H9 (cell line): ENCODE measurements around the gene SYNGR2. TPM values are rescaled to one million over a fixed set of nuclear protein-coding genes. Genes with fewer than 3 reads are reported as not detected.

Experiments
- DNase-seq: peaks from one replicate; pipeline ENCODE4 v3.0.0-alpha.2; 2017
- H2AFZ ChIP-seq: one replicate; pipeline ENCODE4 v1.6.1; 2013; ENCODE audit warnings: mild to moderate bottlenecking, low read length, control low read depth, moderate library complexity
- H2AK5ac ChIP-seq: 2 replicates; pipeline ENCODE4 v1.6.1; 2013; ENCODE audit warnings: low read length, control low read depth, mixed read lengths; ENCODE audit not compliant: insufficient read length
- H2BK120ac ChIP-seq: one replicate; pipeline ENCODE4 v1.6.1; 2013; ENCODE audit warnings: low read depth, mild to moderate bottlenecking, low read length, control low read depth, inconsistent platforms; ENCODE audit not compliant: poor library complexity, severe bottlenecking
- H2BK12ac ChIP-seq: 2 replicates; pipeline ENCODE4 v1.6.1; 2013; ENCODE audit warnings: low read length, control low read depth, mixed read lengths, low read depth; ENCODE audit not compliant: insufficient read length
- H2BK15ac ChIP-seq: 2 replicates; pipeline ENCODE4 v1.6.1; 2013; ENCODE audit warnings: low read depth, low read length, control low read depth
- H2BK20ac ChIP-seq: one replicate; pipeline ENCODE4 v1.6.1; 2013; ENCODE audit warnings: low read depth, mild to moderate bottlenecking, low read length, control low read depth, inconsistent platforms; ENCODE audit not compliant: poor library complexity, severe bottlenecking
- H2BK5ac ChIP-seq: 2 replicates; pipeline ENCODE4 v1.6.1; 2013; ENCODE audit warnings: low read length, control low read depth, mixed read lengths; ENCODE audit not compliant: insufficient read length
- H3K14ac ChIP-seq: 2 replicates; pipeline ENCODE4 v1.6.1; 2013; ENCODE audit warnings: low read length, control low read depth; ENCODE audit not compliant: insufficient read depth
- H3K18ac ChIP-seq: 2 replicates; pipeline ENCODE4 v1.6.1; 2013; ENCODE audit warnings: low read depth, mild to moderate bottlenecking, mixed read lengths, low read length, control low read depth; ENCODE audit not compliant: insufficient read length
- H3K23ac ChIP-seq: 2 replicates; pipeline ENCODE4 v1.6.1; 2013; ENCODE audit warnings: low read length, control low read depth, mixed read lengths, low read depth; ENCODE audit not compliant: insufficient read length
- H3K23me2 ChIP-seq: 2 replicates; pipeline ENCODE4 v1.6.1; 2013; ENCODE audit warnings: low read depth, mild to moderate bottlenecking, mixed read lengths, low read length, control low read depth; ENCODE audit not compliant: insufficient read length, poor library complexity, severe bottlenecking
- H3K27ac ChIP-seq: 2 replicates; pipeline ENCODE4 v1.5.1; 2013; ENCODE audit warnings: low read length, control low read depth, mixed read lengths, low read depth; ENCODE audit not compliant: insufficient read length
- H3K27me3 ChIP-seq: 2 replicates; pipeline ENCODE4 v1.6.1; 2013; ENCODE audit warnings: low read length, control low read depth, inconsistent platforms; ENCODE audit not compliant: insufficient read depth
- H3K4ac ChIP-seq: 2 replicates; pipeline ENCODE4 v1.6.1; 2013; ENCODE audit warnings: low read depth, mild to moderate bottlenecking, control low read depth, inconsistent platforms, low read length, moderate library complexity
- H3K4me1 ChIP-seq: 2 replicates; pipeline ENCODE4 v1.6.1; 2013; ENCODE audit warnings: low read length, control low read depth, inconsistent platforms; ENCODE audit not compliant: insufficient read depth
- H3K4me2 ChIP-seq: 2 replicates; pipeline ENCODE4 v1.6.1; 2013; ENCODE audit warnings: low read length, control low read depth, mixed read lengths; ENCODE audit not compliant: insufficient read length, insufficient read depth
- H3K56ac ChIP-seq: 2 replicates; pipeline ENCODE4 v1.6.1; 2013; ENCODE audit warnings: low read depth, mild to moderate bottlenecking, mixed read lengths, low read length, control low read depth; ENCODE audit not compliant: insufficient read length
- H3K79me1 ChIP-seq: 2 replicates; pipeline ENCODE4 v1.6.1; 2013; ENCODE audit warnings: low read depth, mild to moderate bottlenecking, moderate library complexity, low read length, control low read depth, inconsistent platforms; ENCODE audit not compliant: insufficient read depth, poor library complexity, severe bottlenecking
- H3K79me2 ChIP-seq: 2 replicates; pipeline ENCODE4 v1.6.1; 2013; ENCODE audit warnings: low read length, control low read depth, inconsistent platforms; ENCODE audit not compliant: insufficient read depth
- H3K9ac ChIP-seq: 2 replicates; pipeline ENCODE4 v1.6.1; 2013; ENCODE audit warnings: low read length, control low read depth, mixed read lengths; ENCODE audit not compliant: insufficient read length; ENCODE audit errors: extremely low read depth
- H3K9me3 ChIP-seq: one replicate; pipeline ENCODE4 v1.6.1; 2013; ENCODE audit warnings: low read depth, low read length, inconsistent platforms; ENCODE audit not compliant: control insufficient read depth
- H3T11ph ChIP-seq: one replicate; pipeline ENCODE4 v1.6.1; 2013; ENCODE audit warnings: mild to moderate bottlenecking, low read length, control low read depth, inconsistent platforms
- H4K20me1 ChIP-seq: one replicate; pipeline ENCODE4 v1.6.1; 2013; ENCODE audit not compliant: control insufficient read depth, insufficient read length, insufficient read depth
- H4K5ac ChIP-seq: 2 replicates; pipeline ENCODE4 v1.6.1; 2013; ENCODE audit warnings: low read depth, mild to moderate bottlenecking, mixed read lengths, low read length, control low read depth; ENCODE audit not compliant: insufficient read length
- H4K8ac ChIP-seq: replicated peaks from 2 replicates; pipeline ENCODE4 v1.6.1; 2013; ENCODE audit warnings: low read length, control low read depth, mixed read lengths, low read depth; ENCODE audit not compliant: insufficient read length
- H4K91ac ChIP-seq: 2 replicates; pipeline ENCODE4 v1.6.1; 2013; ENCODE audit warnings: low read depth, mild to moderate bottlenecking, moderate library complexity, mixed read lengths, low read length, control low read depth; ENCODE audit not compliant: insufficient read length
- H3K27ac Mint-ChIP-seq, 3 experiments: 2 replicates in 2 of 3; 3 replicates in 1 of 3; pipeline ENCODE4 v1.8.0; 2020 to 2021; ENCODE audit warnings: mixed read lengths in 3 of 3, mild to moderate bottlenecking in 1 of 3, moderate library complexity in 1 of 3
- H3K27me3 Mint-ChIP-seq: 2 replicates; pipeline ENCODE4 v1.8.0; 2021; ENCODE audit warnings: low read depth, mild to moderate bottlenecking, moderate library complexity, mixed read lengths
- H3K36me3 Mint-ChIP-seq, 3 experiments: 2 replicates in 2 of 3; 3 replicates in 1 of 3; pipeline ENCODE4 v1.8.0; 2020 to 2021; ENCODE audit warnings: low read depth in 3 of 3, mixed read lengths in 3 of 3; ENCODE audit not compliant: insufficient read depth in 1 of 3
- H3K4me1 Mint-ChIP-seq, 2 experiments: 2 replicates each; pipeline ENCODE4 v1.8.0; 2020; ENCODE audit warnings: mixed read lengths in 2 of 2
- H3K4me3 Mint-ChIP-seq, 2 experiments: 2 replicates in 1 of 2; 3 replicates in 1 of 2; pipeline ENCODE4 v1.8.0; 2020 to 2021; ENCODE audit warnings: mild to moderate bottlenecking in 2 of 2, mixed read lengths in 2 of 2, moderate library complexity in 1 of 2
- H3K9me3 Mint-ChIP-seq, 2 experiments: 2 replicates in 1 of 2; 3 replicates in 1 of 2; pipeline ENCODE4 v1.8.0; 2020; ENCODE audit warnings: mild to moderate bottlenecking in 2 of 2, mixed read lengths in 2 of 2, moderate library complexity in 1 of 2
- WGBS: extraction: QIAGEN DNeasy Blood & Tissue Kit; methylation state at CpG from one replicate; pipeline ENCODE4 v1.1.7; 2013; ENCODE audit warnings: missing lambda C conversion rate, low lambda C conversion rate, mixed read lengths; ENCODE audit not compliant: insufficient read length; ENCODE audit errors: extremely low coverage; 5-methylcytosine and 5-hydroxymethylcytosine counted together
- total RNA-seq: library from RNA; stranded (reverse); gene quantifications from 2 replicates; pipeline ENCODE4 v1.2.1, GENCODE V29; 2021
- TF ChIP-seq, protein P1 (sequence below): fragments of 200-600 bp; sonication (generic); conservative IDR thresholded peaks from 3 replicates; pipeline ENCODE4 v1.8.0; 2021; ENCODE audit warnings: antibody characterized with exemption, mild to moderate bottlenecking

The SYNGR2 gene
- total RNA-seq, 1 experiment from 2014 or later, result 41.0 TPM

- Histone ChIP-seq H2BK120ac (no peak overlapping the region), H3K9ac (no peak overlapping the region), H3K4me2 (no peak overlapping the region), H4K5ac (no peak overlapping the region), H3K23me2 (no peaks in the 10 kb centered on the region), H3K79me2 (peaks cover 4% of the 10 kb centered on the region; the same call in 1 of the 2 replicates), H2BK20ac (no peak overlapping the region), H2BK12ac (no peak overlapping the region), H3T11ph (no peak overlapping the region), H3K18ac (no peak overlapping the region), H2AFZ (no peak overlapping the region), H3K14ac (no peak overlapping the region), H3K4me1 (no peaks in the 10 kb centered on the region), H4K8ac (no peak overlapping the region), H3K23ac (no peak overlapping the region), H3K79me1 (peaks cover 2% of the 10 kb centered on the region), H3K4ac (no peak overlapping the region), H3K9me3 (no peaks in the 10 kb centered on the region), H2BK15ac (no peak overlapping the region), H3K27me3 (no peaks in the 10 kb centered on the region), H4K91ac (no peak overlapping the region), H2BK5ac (no peak overlapping the region), H4K20me1 (no peaks in the 10 kb centered on the region), H3K27ac (no peak overlapping the region), H2AK5ac (no peak overlapping the region), H3K56ac (no peak overlapping the region)
- Mint-ChIP-seq H3K27me3 (no peaks in the 10 kb centered on the region; the same call in 1 of the 2 replicates), H3K4me1 (peaks cover 21 to 32% of the 10 kb centered on the region in 2 experiments), H3K27ac (no peak overlapping the region), H3K4me3 (no peak overlapping the region), H3K9me3 (no peaks in the 10 kb centered on the region; a peak in 1 of 5 replicates), H3K36me3 (peaks cover 57 to 84% (median 84%) of the 10 kb centered on the region in 3 experiments)
- TF ChIP-seq, protein P1, sequence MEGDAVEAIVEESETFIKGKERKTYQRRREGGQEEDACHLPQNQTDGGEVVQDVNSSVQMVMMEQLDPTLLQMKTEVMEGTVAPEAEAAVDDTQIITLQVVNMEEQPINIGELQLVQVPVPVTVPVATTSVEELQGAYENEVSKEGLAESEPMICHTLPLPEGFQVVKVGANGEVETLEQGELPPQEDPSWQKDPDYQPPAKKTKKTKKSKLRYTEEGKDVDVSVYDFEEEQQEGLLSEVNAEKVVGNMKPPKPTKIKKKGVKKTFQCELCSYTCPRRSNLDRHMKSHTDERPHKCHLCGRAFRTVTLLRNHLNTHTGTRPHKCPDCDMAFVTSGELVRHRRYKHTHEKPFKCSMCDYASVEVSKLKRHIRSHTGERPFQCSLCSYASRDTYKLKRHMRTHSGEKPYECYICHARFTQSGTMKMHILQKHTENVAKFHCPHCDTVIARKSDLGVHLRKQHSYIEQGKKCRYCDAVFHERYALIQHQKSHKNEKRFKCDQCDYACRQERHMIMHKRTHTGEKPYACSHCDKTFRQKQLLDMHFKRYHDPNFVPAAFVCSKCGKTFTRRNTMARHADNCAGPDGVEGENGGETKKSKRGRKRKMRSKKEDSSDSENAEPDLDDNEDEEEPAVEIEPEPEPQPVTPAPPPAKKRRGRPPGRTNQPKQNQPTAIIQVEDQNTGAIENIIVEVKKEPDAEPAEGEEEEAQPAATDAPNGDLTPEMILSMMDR, result no peak
- WGBS, result no CpG with 5 or more reads among the region's 2 CpGs
- no peak for DNase-seq
Measured at GRCh38 chr17:78180508-78180907, 12.1 kb downstream of the SYNGR2 start.
